ENCODE data around the gene DDIT4. TPM values are rescaled to one million over a fixed set of nuclear protein-coding genes. Genes with fewer than 3 reads are reported as not detected.

Gene DDIT4
- total and polyA plus RNA-seq, 2 of the 8 experiments (the other 6 are each of a cell fraction or from before 2014, with no cell fraction given), result 47.4 to 108 TPM

GRCh38 chr10:72261784-72262404 is 11.8 kb upstream of the DDIT4 start:
- Histone ChIP-seq H4K8ac (ENCODE audit: extremely low read depth, insufficient read depth, low read length) (no peak overlapping the region), H4K20me1 (replicated peaks in 1 of 2; ENCODE audit: control insufficient read depth in 1 of 2, insufficient read depth in 2 of 2, low read length in 2 of 2) (no peaks in the 10 kb centered on the region), H2BK20ac (ENCODE audit: low read length) (peak overlapping the region; percentile 99), H3K4me2 (ENCODE audit: insufficient read depth in 1 of 2, low read depth in 2 of 2, low read length in 2 of 2) (peak overlapping the region; percentile 70 to 74; a peak in 3 of 4 replicates), H2AK5ac (ENCODE audit: low read depth, low read length) (peak overlapping the region; percentile 5; the same call in 1 of the 2 replicates), H3K9me3 (ENCODE audit: insufficient read depth in 2 of 2, low read depth in 1 of 2, low read length in 1 of 2) (no peaks in the 10 kb centered on the region), H3K14ac (ENCODE audit: insufficient read length) (no peak overlapping the region), H3K4me1 (replicated peaks in 1 of 4; ENCODE audit: control insufficient read depth in 3 of 4, insufficient read depth in 4 of 4, low read length in 3 of 4) (peaks cover 17 to 36% (median 26%) of the 10 kb centered on the region in 4 experiments), H3K36me3 (ENCODE audit: control insufficient read depth in 2 of 4, insufficient read depth in 4 of 4, low read length in 3 of 4) (no peaks in the 10 kb centered on the region), H3K18ac (ENCODE audit: extremely low read depth, low read length) (peak overlapping the region; percentile 88; the same call in 1 of the 2 replicates), H3K27me3 (replicated peaks in 1 of 4; ENCODE audit: control insufficient read depth in 3 of 4, extremely low read depth in 1 of 4, insufficient read depth in 3 of 4, low read length in 3 of 4) (no peaks in the 10 kb centered on the region), H3K23ac (ENCODE audit: insufficient read length) (no peak overlapping the region), H2BK15ac (ENCODE audit: low read length) (no peak overlapping the region), H4K5ac (ENCODE audit: insufficient read length, low read depth, low read length) (peak overlapping the region; percentile 51), H3K23me2 (ENCODE audit: low read depth, low read length) (peaks cover 4% of the 10 kb centered on the region; the same call in 1 of the 2 replicates), H3K79me1 (ENCODE audit: low read depth, low read length) (no peaks in the 10 kb centered on the region), H3K4me3 (ENCODE audit: extremely low read depth in 1 of 4, insufficient read depth in 2 of 4, low read depth in 3 of 4, low read length in 4 of 4) (peak overlapping the region in 1 of 4 experiments; percentile 56; a peak in 2 of 8 replicates), H3K9ac (replicated peaks in 1 of 4; ENCODE audit: extremely low read depth in 1 of 4, low read depth in 3 of 4, low read length in 3 of 4) (no peak overlapping the region; a peak in 1 of 7 replicates), H2BK120ac (replicated peaks; ENCODE audit: low read depth, low read length) (peak overlapping the region; percentile 62), H2BK5ac (ENCODE audit: low read depth, low read length) (peak overlapping the region; percentile 96; the same call in 1 of the 2 replicates), H3K4ac (replicated peaks; ENCODE audit: insufficient read length, low read depth, low read length) (peak overlapping the region; percentile 73), H2AFZ (ENCODE audit: low read length) (no peak overlapping the region), H3K56ac (replicated peaks; ENCODE audit: insufficient read length, low read depth, low read length) (peak overlapping the region; percentile 24), H3K79me2 (ENCODE audit: control insufficient read depth in 1 of 2, insufficient read depth in 2 of 2, low read length in 2 of 2) (no peaks in the 10 kb centered on the region), H3K27ac (ENCODE audit: low read depth, low read length) (no peak overlapping the region), H4K91ac (replicated peaks; ENCODE audit: insufficient read length, low read length) (peak overlapping the region; percentile 71), H2BK12ac (ENCODE audit: low read depth, low read length) (peak overlapping the region; percentile 93)
- WGBS, 2 experiments (ENCODE audit: extremely low coverage in 1 of 2, insufficient coverage in 1 of 2, insufficient read length in 1 of 2, insufficient replicate concordance in 2 of 2, low coverage in 1 of 2, low lambda C conversion rate in 2 of 2, missing lambda C conversion rate in 1 of 2), result 92% methylated on average over 7 of the region's 7 CpGs; no CpG with 5 or more reads in 1 of the 2 experiments
- DNase-seq (ENCODE audit: low read depth in 1 of 2, low spot score in 2 of 2) (no peak), FAIRE-seq (no peak)
- POLR2A ChIA-PET (ENCODE audit: partially characterized antibody), result interaction anchor here (1.0 to 24.2 kb wide), 10 partner anchors 14 to 93 kb away, joined by 3 to 673 read pairs (median 6); partner anchors contain the start of genes DDIT4 and DNAJB12
- CTCF ChIA-PET (ENCODE audit: partially characterized antibody), result interaction anchor here (1.3 to 3.3 kb wide), 2 partner anchors 11 to 65 kb away, joined by 3 to 39 read pairs; partner anchors contain the start of gene DDIT4
- TF ChIP-seq FOSL1 (IDR thresholded peaks at IDR 0.05; ENCODE audit: insufficient read depth, low read depth, low read length), result no peak
- TF ChIP-seq NRF1 (IDR thresholded peaks at IDR 0.05; ENCODE audit: low read depth, low read length), result no peak
- TF ChIP-seq MAX (IDR thresholded peaks at IDR 0.05), result no peak
- no peak for TF ChIP-seq RNF2 (IDR thresholded peaks at IDR 0.05; ENCODE audit: borderline replicate concordance, low read depth, low read length, missing control alignments, poor library complexity, severe bottlenecking)
- TF ChIP-seq USF2 (IDR thresholded peaks at IDR 0.05; ENCODE audit: low read length), result no peak
- no peak for TF ChIP-seq MAFK (IDR thresholded peaks at IDR 0.05; ENCODE audit: low read depth, low read length)
- no peak for TF ChIP-seq SIX5 (IDR thresholded peaks at IDR 0.05; ENCODE audit: low read depth, low read length)
- TF ChIP-seq GTF2F1 (IDR thresholded peaks at IDR 0.05; ENCODE audit: borderline replicate concordance, low read depth, low read length), result no peak
- TF ChIP-seq CHD1 (IDR thresholded peaks at IDR 0.05; ENCODE audit: low read depth, low read length), result no peak
- no peak for TF ChIP-seq E2F6 (IDR thresholded peaks at IDR 0.05)

Measured in H1 (cell line).